GM21526 (cell line): Measurements from ENCODE around the gene GRM7.

ENCODE experiments used
- ATAC-seq: cut with Tn5 transposase; IDR thresholded peaks from one replicate; pipeline ENCODE4 v1.9.1; 2021; ENCODE audit warnings: moderate library complexity; ENCODE audit not compliant: unreplicated experiment, low FRiP score

The GRM7 gene

GRCh38 chr3:7211740-7212139 lies 350.8 kb downstream of the GRM7 start:
- no peak for ATAC-seq

GRCh38 chr3:7215706-7216105 lies 354.8 kb downstream of the GRM7 start:
- no peak for ATAC-seq

GRCh38 chr3:7226393-7226792 lies 365.5 kb downstream of the GRM7 start:
- ATAC-seq = no peak

GRCh38 chr3:7238565-7239295 lies 377.8 kb downstream of the GRM7 start:
- no peak for ATAC-seq

GRCh38 chr3:7241584-7242302 lies 380.8 kb downstream of the GRM7 start:
- ATAC-seq = no peak

GRCh38 chr3:7242303-7242635 lies 381.4 kb downstream of the GRM7 start:
- no peak for ATAC-seq

GRCh38 chr3:7249493-7250076 lies 388.7 kb downstream of the GRM7 start:
- ATAC-seq = no peak

GRCh38 chr3:7254251-7254650 lies 393.3 kb downstream of the GRM7 start:
- ATAC-seq = no peak

- ATAC-seq = no peak
Measured at GRCh38 chr3:7260975-7261374, 400.1 kb downstream of the GRM7 start.

GRCh38 chr3:7263347-7264195 lies 402.7 kb downstream of the GRM7 start:
- ATAC-seq = no peak

GRCh38 chr3:7264196-7264526 lies 403.2 kb downstream of the GRM7 start:
- ATAC-seq = no peak

- no peak for ATAC-seq
Measured at GRCh38 chr3:7265736-7266135, 404.8 kb downstream of the GRM7 start.

- ATAC-seq = no peak
Measured at GRCh38 chr3:7266551-7266950, 405.6 kb downstream of the GRM7 start.

GRCh38 chr3:7270731-7271130 lies 409.8 kb downstream of the GRM7 start:
- no peak for ATAC-seq

- ATAC-seq = no peak
Measured at GRCh38 chr3:7271631-7272030, 410.7 kb downstream of the GRM7 start.

GRCh38 chr3:7272203-7272602 lies 411.3 kb downstream of the GRM7 start:
- ATAC-seq = no peak

GRCh38 chr3:7275396-7275795 lies 414.5 kb downstream of the GRM7 start:
- peak; percentile 59 for ATAC-seq

- no peak for ATAC-seq
Measured at GRCh38 chr3:7280318-7280717, 419.4 kb downstream of the GRM7 start.

GRCh38 chr3:7282988-7283387 lies 422.1 kb downstream of the GRM7 start:
- ATAC-seq = no peak

GRCh38 chr3:7285505-7285904 lies 424.6 kb downstream of the GRM7 start:
- no peak for ATAC-seq

GRCh38 chr3:7288133-7288532 lies 427.2 kb downstream of the GRM7 start:
- ATAC-seq = no peak
